Endothelial cell of umbilical vein (primary cell): ENCODE measurements around the gene MEP1B. TPM values are rescaled to one million over a fixed set of nuclear protein-coding genes. Genes with fewer than 3 reads are reported as not detected.
A peak's percentile ranks its signal among the peaks of the same experiment; 100 is the strongest.
"Not testable (repeated sequence)": the region's sequence is repeated elsewhere in the genome, so short reads cannot be mapped to it uniquely, and the experiment has no call there.

Experiments used
- BruUV-seq: library from RNA; stranded (reverse); fragments of 400-500 nt; replicated peaks from 2 replicates; lab custom pipeline; 2021; lab: Mats Ljungman, UMichigan
- CTCF ChIA-PET: fragments of 300-600, 350-600 bp; sonication (Branson Sonifier 250); formaldehyde crosslinking; loops from one replicate; lab custom pipeline; 2021; ENCODE audit warnings: antibody characterized with exemption, inconsistent platforms; lab: Charles Lee
- POLR2A ChIA-PET: fragments of 300-600, 350-600 bp; sonication (Branson Sonifier 250); formaldehyde crosslinking; loops from one replicate; lab custom pipeline; 2021; ENCODE audit warnings: antibody characterized with exemption, inconsistent platforms; lab: Charles Lee
- DNase-seq: peaks from one replicate; pipeline ENCODE4 v3.0.0-alpha.2; 2011; ENCODE audit warnings: low read depth, low spot score
- FAIRE-seq: peaks from 2 replicates; lab custom pipeline; 2011; peaks lifted over from hg19 to GRCh38; lab: Jason Lieb, UNC
- H2AFZ ChIP-seq: 2 replicates; pipeline ENCODE4 v1.6.0; 2012; ENCODE audit warnings: low read depth, low read length, control low read depth, inconsistent platforms
- H3K27ac ChIP-seq: 2 replicates; pipeline ENCODE4 v1.5.1; 2011; ENCODE audit warnings: low read depth, mild to moderate bottlenecking, control low read depth, low read length, moderate library complexity; ENCODE audit not compliant: insufficient read depth
- H3K27me3 ChIP-seq, 2 experiments: 2 replicates each; pipeline versions ENCODE4 v1.6.0 to v1.6.1; 2011; ENCODE audit warnings: low read length in 2 of 2, mixed read lengths in 1 of 2; ENCODE audit not compliant: control insufficient read depth in 2 of 2, insufficient read depth in 2 of 2
- H3K36me3 ChIP-seq, 2 experiments: 2 replicates in 1 of 2; 3 replicates in 1 of 2; pipeline ENCODE4 v1.5.1; 2011; ENCODE audit warnings: low read length in 2 of 2, mild to moderate bottlenecking in 1 of 2, moderate library complexity in 1 of 2; ENCODE audit not compliant: control insufficient read depth in 2 of 2, insufficient read depth in 2 of 2; ENCODE audit errors: extremely low read depth in 1 of 2
- H3K4me1 ChIP-seq: 3 replicates; pipeline ENCODE4 v1.5.1; 2011; ENCODE audit warnings: mild to moderate bottlenecking, low read length; ENCODE audit not compliant: control insufficient read depth, insufficient read depth; ENCODE audit errors: extremely low read depth
- H3K4me2 ChIP-seq: 2 replicates; pipeline ENCODE4 v1.6.1; 2011; ENCODE audit warnings: low read length, control low read depth, mixed read lengths; ENCODE audit not compliant: insufficient read depth
- H3K4me3 ChIP-seq, 3 experiments: fragments of 200-600 bp in 1 of 3; sonication (generic), shearing (Covaris generic) in 1 of 3; replicated peaks in 1 of 3; 2 replicates each; pipeline ENCODE4 v1.5.1; 2011 to 2016; ENCODE audit warnings: control low read depth in 3 of 3, low read length in 3 of 3, mild to moderate bottlenecking in 2 of 3, inconsistent platforms in 1 of 3, low read depth in 1 of 3, moderate library complexity in 1 of 3; ENCODE audit not compliant: insufficient read depth in 1 of 3
- H3K79me2 ChIP-seq: 2 replicates; pipeline ENCODE4 v1.6.0; 2012; ENCODE audit warnings: low read length, inconsistent platforms; ENCODE audit not compliant: control insufficient read depth, insufficient read depth
- H3K9ac ChIP-seq: replicated peaks from 2 replicates; pipeline ENCODE3; 2011; ENCODE audit warnings: low read length, control low read depth; ENCODE audit not compliant: insufficient read depth; ENCODE audit errors: extremely low read depth
- H3K9me1 ChIP-seq: replicated peaks from 3 replicates; pipeline ENCODE4 v1.6.0; 2011; ENCODE audit warnings: mild to moderate bottlenecking, low read length; ENCODE audit not compliant: control insufficient read depth, insufficient read depth; ENCODE audit errors: extremely low read depth
- H3K9me3 ChIP-seq: replicated peaks from 2 replicates; pipeline ENCODE4 v1.5.1; 2012; ENCODE audit warnings: low read length, inconsistent platforms; ENCODE audit not compliant: control insufficient read depth, insufficient read depth
- H4K20me1 ChIP-seq: replicated peaks from 2 replicates; pipeline ENCODE3; 2011; ENCODE audit warnings: mild to moderate bottlenecking, low read length; ENCODE audit not compliant: control insufficient read depth, insufficient read depth; ENCODE audit errors: extremely low read depth
- CTCF ChIP-seq, 2 donors: IDR thresholded peaks; 1 replicate in 1 of 2; 2 replicates in 1 of 2; pipeline ENCODE4 v1.5.1; 2011; ENCODE audit warnings: low read length in 2 of 2, mild to moderate bottlenecking in 2 of 2, moderate library complexity in 2 of 2, control low read depth in 1 of 2, inconsistent platforms in 1 of 2, low read depth in 1 of 2; ENCODE audit not compliant: insufficient read depth in 1 of 2; ENCODE audit errors: extremely low read depth in 1 of 2
- EZH2 ChIP-seq: IDR thresholded peaks from 2 replicates; pipeline ENCODE4 v1.6.1; 2012; ENCODE audit warnings: borderline replicate concordance, low read depth, mild to moderate bottlenecking, moderate library complexity, low read length, inconsistent platforms; ENCODE audit not compliant: severe bottlenecking
- FOS ChIP-seq: IDR thresholded peaks from 2 replicates; pipeline ENCODE4 v1.6.1; 2011; ENCODE audit warnings: mild to moderate bottlenecking, low read length, moderate library complexity, borderline replicate concordance; ENCODE audit not compliant: insufficient read depth
- GATA2 ChIP-seq: IDR thresholded peaks from 2 replicates; pipeline ENCODE4 v1.7.0; 2011; ENCODE audit warnings: low read depth, mild to moderate bottlenecking, moderate library complexity, mixed read lengths, low read length; ENCODE audit not compliant: insufficient read length, insufficient read depth
- JUN ChIP-seq: IDR thresholded peaks from 2 replicates; pipeline ENCODE4 v1.6.1; 2011; ENCODE audit warnings: borderline replicate concordance, low read depth; ENCODE audit not compliant: insufficient read length, insufficient read depth
- MAX ChIP-seq: IDR thresholded peaks from 2 replicates; pipeline ENCODE4 v1.6.1; 2011; ENCODE audit not compliant: insufficient read depth, insufficient read length
- MYC ChIP-seq: IDR thresholded peaks from one replicate; pipeline ENCODE4 v1.6.1; 2011; ENCODE audit warnings: mild to moderate bottlenecking, low read depth, low read length
- POLR2A ChIP-seq: IDR thresholded peaks from 2 replicates; pipeline ENCODE4 v1.6.1; 2012; ENCODE audit warnings: low read depth, mild to moderate bottlenecking, control low read depth, low read length
- POLR2AphosphoS5 ChIP-seq: IDR thresholded peaks from 2 replicates; pipeline ENCODE4 v1.6.1; 2012; ENCODE audit warnings: low read depth, mild to moderate bottlenecking, control low read depth, low read length, moderate library complexity; ENCODE audit not compliant: insufficient read depth
- dilution Hi-C: fragments of 300-500 bp; cut with MboI; formaldehyde crosslinking; loops from one replicate; pipeline ENCODE4 v1.15.0; 2019; ENCODE audit warnings: low sequenced_read_pairs; ENCODE audit not compliant: extremely low pct_ligation_motif_present
- intact Hi-C: fragments of 100-400 bp; cut with micrococcal nuclease; formaldehyde crosslinking; loops from one replicate; pipeline ENCODE4 v1.10.0; 2022
- polyA plus RNA-seq, 4 experiments: library from polyadenylated mRNA; depleted of rRNA in 3 of 4; stranded (reverse) in 3 of 4; unstranded in 1 of 4; fragments of >200 nt; gene quantifications; 2 replicates each; pipeline versions ENCODE4 v1.2.1 to v1.2.3, GENCODE V29; 2011 to 2012; ENCODE audit warnings: missing spikeins in 1 of 4
- total RNA-seq: library from RNA; stranded (reverse); gene quantifications from 2 replicates; pipeline ENCODE4 v1.2.3, GENCODE V29; 2021

MEP1B gene
- total and polyA plus RNA-seq, 2 donors (not counting 3 experiments of a cell fraction or from before 2014, with no cell fraction given), result not detected

GRCh38 chr18:32158108-32158624 is 31.7 kb upstream of the MEP1B start:
- no peaks in the 10 kb centered on the region for H3K36me3 ChIP-seq
- no peaks in the 10 kb centered on the region for H3K9me1 ChIP-seq
- H3K4me2 ChIP-seq, result peak overlapping the region; percentile 51
- TF ChIP-seq POLR2AphosphoS5 (no peak), MAX (peak; percentile 56), GATA2 (no peak), FOS (no peak), EZH2 (no peak), MYC (no peak), JUN (no peak), CTCF (IDR thresholded peaks at IDR 0.05; ENCODE audit: extremely low read depth in 1 of 2, insufficient read depth in 1 of 2, low read depth in 1 of 2, low read length in 2 of 2) (peak; percentile 78 to 85), POLR2A (no peak)
- ChIA-PET CTCF (interaction anchor here (0.5 to 8.9 kb wide), 51 partner anchors 9 to 1604 kb away, joined by 3 to 304 read pairs (median 4); partner anchors contain the start of genes GAREM1, MEP1B, RNF125 and RNF138), POLR2A (no interaction called here)
- no peak overlapping the region for H3K9ac ChIP-seq
- no peaks in the 10 kb centered on the region for H4K20me1 ChIP-seq
- no peaks in the 10 kb centered on the region for H3K79me2 ChIP-seq
- peak overlapping the region; percentile 31 for H2AFZ ChIP-seq
- no peaks in the 10 kb centered on the region for H3K9me3 ChIP-seq
- no peak overlapping the region for H3K27ac ChIP-seq
- intact Hi-C loops (loop anchor here (1.0 to 2.0 kb wide), 3 partner anchors 113 to 394 kb away; partner anchors contain the start of gene GAREM1), dilution Hi-C loops (no loop called here)
- FAIRE-seq (peak; percentile 92), DNase-seq (peak; percentile 83)
- no peak overlapping the region for H3K4me3 ChIP-seq
- BruUV-seq, result no TSS peak
- H3K27me3 ChIP-seq, result peaks cover 0 to 4% of the 10 kb centered on the region in 2 experiments
- H3K4me1 ChIP-seq, result no peaks in the 10 kb centered on the region

- intact Hi-C loops, result loop anchor here (1.0 to 2.0 kb wide), 3 partner anchors 113 to 394 kb away; partner anchors contain the start of gene GAREM1
- H3K9ac ChIP-seq, H3K4me1 ChIP-seq, POLR2A ChIA-PET, dilution Hi-C loops, H2AFZ ChIP-seq, H3K9me3 ChIP-seq, DNase-seq, H3K79me2 ChIP-seq, H3K4me2 ChIP-seq, BruUV-seq, H3K27ac ChIP-seq, H3K36me3 ChIP-seq, H3K9me1 ChIP-seq, FAIRE-seq, H3K4me3 ChIP-seq, H4K20me1 ChIP-seq, H3K27me3 ChIP-seq: not testable (repeated sequence)
- CTCF ChIA-PET, result interaction anchor here (0.9 to 8.9 kb wide), 29 partner anchors 8 to 1604 kb away, joined by 3 to 304 read pairs (median 5); partner anchors contain the start of genes GAREM1, RNF125, RNF138 and TRAPPC8
These were observed 31.2 kb upstream of the MEP1B start for GRCh38 chr18:32158631-32159030.
